GM21447 (cell line): Measurements from ENCODE around the gene NBPF6.
"Not testable (repeated sequence)": the region's sequence is repeated elsewhere in the genome, so short reads cannot be mapped to it uniquely, and the experiment has no call there.

Experiments used
- ATAC-seq: cut with Tn5 transposase; IDR thresholded peaks from one replicate; pipeline ENCODE4 v1.9.1; 2021; ENCODE audit not compliant: unreplicated experiment

Gene NBPF6

GRCh38 chr1:108450043-108450442 is at the start of gene NBPF6:
NBPF6 (plus strand) TSS chr1:108450343; CDS start chr1:108450602, 259 bp downstream.
- ATAC-seq, result not testable (repeated sequence)

GRCh38 chr1:108411098-108411833 is 38.9 kb upstream of the NBPF6 start:
- ATAC-seq, result not testable (repeated sequence)

GRCh38 chr1:108420129-108420528 is 30.0 kb upstream of the NBPF6 start:
- not testable (repeated sequence) for ATAC-seq

GRCh38 chr1:108421061-108421916 is 28.9 kb upstream of the NBPF6 start:
- peak; percentile 66 for ATAC-seq

- ATAC-seq, result not testable (repeated sequence)
Observed at GRCh38 chr1:108426877-108427276, 23.3 kb upstream of the NBPF6 start.

- not testable (repeated sequence) for ATAC-seq
Observed at GRCh38 chr1:108432002-108432401, 18.1 kb upstream of the NBPF6 start.

GRCh38 chr1:108433404-108433803 is 16.7 kb upstream of the NBPF6 start:
- not testable (repeated sequence) for ATAC-seq

GRCh38 chr1:108438536-108438935 is 11.6 kb upstream of the NBPF6 start:
- peak; percentile 77 for ATAC-seq

GRCh38 chr1:108454521-108454920 is 4.4 kb downstream of the NBPF6 start:
- ATAC-seq, result not testable (repeated sequence)

GRCh38 chr1:108458661-108459060 is 8.5 kb downstream of the NBPF6 start:
- not testable (repeated sequence) for ATAC-seq

- not testable (repeated sequence) for ATAC-seq
Observed at GRCh38 chr1:108461758-108462157, 11.6 kb downstream of the NBPF6 start.

- ATAC-seq, result not testable (repeated sequence)
Observed at GRCh38 chr1:108463962-108464361, 13.8 kb downstream of the NBPF6 start.

GRCh38 chr1:108466166-108466565 is 16.0 kb downstream of the NBPF6 start:
- not testable (repeated sequence) for ATAC-seq

GRCh38 chr1:108467155-108467554 is 17.0 kb downstream of the NBPF6 start:
- ATAC-seq, result not testable (repeated sequence)

GRCh38 chr1:108470750-108471149 is 20.6 kb downstream of the NBPF6 start:
- not testable (repeated sequence) for ATAC-seq

GRCh38 chr1:108474516-108474915 is 24.4 kb downstream of the NBPF6 start:
- not testable (repeated sequence) for ATAC-seq

- no peak for ATAC-seq
Observed at GRCh38 chr1:108478429-108479015, 28.4 kb downstream of the NBPF6 start.

GRCh38 chr1:108482708-108483107 is 32.6 kb downstream of the NBPF6 start:
- no peak for ATAC-seq

GRCh38 chr1:108485990-108486389 is 35.8 kb downstream of the NBPF6 start:
- ATAC-seq, result not testable (repeated sequence)

- ATAC-seq, result not testable (repeated sequence)
Observed at GRCh38 chr1:108486707-108487106, 36.6 kb downstream of the NBPF6 start.

GRCh38 chr1:108495008-108495407 is 44.9 kb downstream of the NBPF6 start:
- not testable (repeated sequence) for ATAC-seq
